H1 (cell line): ENCODE measurements around the gene PRR16. TPM values are rescaled to one million over a fixed set of nuclear protein-coding genes. Genes with fewer than 3 reads are reported as not detected.

Experiments
- CTCF ChIA-PET: fragments of 300-600 bp; sonication (Branson Sonifier 250); formaldehyde crosslinking; loops from one replicate; lab custom pipeline; 2021; ENCODE audit not compliant: partially characterized antibody; lab: Charles Lee
- POLR2A ChIA-PET: fragments of 300-600 bp; sonication (Branson Sonifier 250); formaldehyde crosslinking; loops from one replicate; lab custom pipeline; 2021; ENCODE audit warnings: inconsistent platforms; ENCODE audit not compliant: partially characterized antibody; lab: Charles Lee
- DNase-seq, 2 experiments: peaks; one replicate each; pipeline versions ENCODE4 v3.0.0 to v3.0.0-alpha.2; 2010 to 2022; ENCODE audit warnings: low spot score in 2 of 2, low read depth in 1 of 2, mixed read lengths in 1 of 2
- FAIRE-seq: peaks from 2 replicates; lab custom pipeline; 2011; peaks lifted over from hg19 to GRCh38; lab: Jason Lieb, UNC
- H2AFZ ChIP-seq: 2 replicates; pipeline ENCODE4 v1.8.1; 2012; ENCODE audit warnings: low read length, inconsistent platforms
- H2AK5ac ChIP-seq: 2 replicates; pipeline ENCODE4 v1.6.1; 2013; ENCODE audit warnings: low read depth, low read length
- H2BK120ac ChIP-seq: replicated peaks from 2 replicates; pipeline ENCODE3; 2013; ENCODE audit warnings: low read depth, low read length, inconsistent platforms
- H2BK12ac ChIP-seq: 2 replicates; pipeline ENCODE4 v1.6.1; 2013; ENCODE audit warnings: low read depth, low read length
- H2BK15ac ChIP-seq: 2 replicates; pipeline ENCODE4 v1.6.1; 2013; ENCODE audit warnings: low read length
- H2BK20ac ChIP-seq: 2 replicates; pipeline ENCODE4 v1.6.1; 2013; ENCODE audit warnings: low read length
- H2BK5ac ChIP-seq: 2 replicates; pipeline ENCODE4 v1.6.1; 2013; ENCODE audit warnings: low read depth, low read length
- H3K14ac ChIP-seq: 2 replicates; pipeline ENCODE4 v1.6.1; 2013; ENCODE audit warnings: inconsistent platforms; ENCODE audit not compliant: insufficient read length
- H3K18ac ChIP-seq: 2 replicates; pipeline ENCODE4 v1.6.1; 2013; ENCODE audit warnings: low read length; ENCODE audit errors: extremely low read depth
- H3K23ac ChIP-seq: 2 replicates; pipeline ENCODE4 v1.6.1; 2013; ENCODE audit warnings: inconsistent platforms; ENCODE audit not compliant: insufficient read length
- H3K23me2 ChIP-seq: 2 replicates; pipeline ENCODE4 v1.6.1; 2013; ENCODE audit warnings: low read depth, low read length
- H3K27ac ChIP-seq: 2 replicates; pipeline ENCODE4 v1.6.1; 2011; ENCODE audit warnings: low read depth, low read length, inconsistent platforms
- H3K27me3 ChIP-seq, 4 experiments: replicated peaks in 1 of 4; 1 replicate in 1 of 4; 2 replicates in 3 of 4; pipeline versions ENCODE4 v1.6.1 to v1.8.1; 2011 to 2013; ENCODE audit warnings: low read length in 3 of 4, mild to moderate bottlenecking in 3 of 4, inconsistent platforms in 2 of 4, mixed read lengths in 2 of 4, moderate library complexity in 1 of 4; ENCODE audit not compliant: control insufficient read depth in 3 of 4, insufficient read depth in 3 of 4; ENCODE audit errors: extremely low read depth in 1 of 4
- H3K36me3 ChIP-seq, 4 experiments: 2 replicates each; pipeline versions ENCODE4 v1.6.1 to v1.8.1; 2011 to 2013; ENCODE audit warnings: mild to moderate bottlenecking in 4 of 4, low read length in 3 of 4, moderate library complexity in 2 of 4, control low read depth in 1 of 4, inconsistent platforms in 1 of 4; ENCODE audit not compliant: insufficient read depth in 4 of 4, control insufficient read depth in 2 of 4
- H3K4ac ChIP-seq: replicated peaks from 2 replicates; pipeline ENCODE3; 2013; ENCODE audit warnings: low read length, low read depth, mixed read lengths, inconsistent platforms; ENCODE audit not compliant: insufficient read length
- H3K4me1 ChIP-seq, 4 experiments: replicated peaks in 1 of 4; 1 replicate in 1 of 4; 2 replicates in 3 of 4; pipeline versions ENCODE4 v1.6.1 to v1.8.1; 2011 to 2013; ENCODE audit warnings: low read length in 3 of 4, inconsistent platforms in 2 of 4, mixed read lengths in 1 of 4; ENCODE audit not compliant: insufficient read depth in 4 of 4, control insufficient read depth in 3 of 4
- H3K4me2 ChIP-seq, 2 experiments: 2 replicates each; pipeline versions ENCODE4 v1.6.1 to v1.8.1; 2011 to 2013; ENCODE audit warnings: low read depth in 2 of 2, low read length in 2 of 2, control low read depth in 1 of 2, inconsistent platforms in 1 of 2, mild to moderate bottlenecking in 1 of 2; ENCODE audit not compliant: insufficient read depth in 1 of 2
- H3K4me3 ChIP-seq, 4 experiments: fragments of 200-600, 300-600 bp in 1 of 4; sonication (generic), shearing (Covaris generic), sonication (Bioruptor Twin) in 1 of 4; 2 replicates each; pipeline versions ENCODE4 v1.5.1 to v1.8.1; 2011 to 2016; ENCODE audit warnings: low read length in 4 of 4, low read depth in 3 of 4, control low read depth in 2 of 4, inconsistent platforms in 2 of 4, mild to moderate bottlenecking in 2 of 4, mixed read lengths in 1 of 4, moderate library complexity in 1 of 4; ENCODE audit not compliant: insufficient read depth in 2 of 4; ENCODE audit errors: extremely low read depth in 1 of 4
- H3K56ac ChIP-seq: replicated peaks from 2 replicates; pipeline ENCODE3; 2013; ENCODE audit warnings: low read depth, mild to moderate bottlenecking, mixed read lengths, low read length, inconsistent platforms; ENCODE audit not compliant: insufficient read length
- H3K79me1 ChIP-seq: 2 replicates; pipeline ENCODE4 v1.6.1; 2013; ENCODE audit warnings: low read depth, low read length, control low read depth
- H3K79me2 ChIP-seq, 2 experiments: 2 replicates each; pipeline versions ENCODE4 v1.6.1 to v1.8.1; 2012 to 2013; ENCODE audit warnings: low read length in 2 of 2, mild to moderate bottlenecking in 2 of 2, inconsistent platforms in 1 of 2; ENCODE audit not compliant: insufficient read depth in 2 of 2, control insufficient read depth in 1 of 2
- H3K9ac ChIP-seq, 4 experiments: replicated peaks in 1 of 4; 1 replicate in 1 of 4; 2 replicates in 3 of 4; pipeline versions ENCODE4 v1.6.1 to v1.8.1; 2011 to 2013; ENCODE audit warnings: low read depth in 3 of 4, low read length in 3 of 4, control low read depth in 2 of 4, mild to moderate bottlenecking in 2 of 4, moderate library complexity in 2 of 4, inconsistent platforms in 1 of 4; ENCODE audit errors: extremely low read depth in 1 of 4
- H3K9me3 ChIP-seq, 2 experiments: 2 replicates each; pipeline versions ENCODE4 v1.6.1 to v1.8.1; 2012 to 2013; ENCODE audit warnings: mild to moderate bottlenecking in 2 of 2, moderate library complexity in 2 of 2, control low read depth in 1 of 2, inconsistent platforms in 1 of 2, low read depth in 1 of 2, low read length in 1 of 2, mixed read lengths in 1 of 2; ENCODE audit not compliant: insufficient read depth in 2 of 2
- H4K20me1 ChIP-seq, 2 experiments: replicated peaks in 1 of 2; 2 replicates each; pipeline versions ENCODE3 to v1.8.1; 2011 to 2013; ENCODE audit warnings: inconsistent platforms in 2 of 2, low read length in 2 of 2, mild to moderate bottlenecking in 1 of 2; ENCODE audit not compliant: insufficient read depth in 2 of 2, control insufficient read depth in 1 of 2
- H4K5ac ChIP-seq: 2 replicates; pipeline ENCODE4 v1.6.1; 2013; ENCODE audit warnings: low read length, low read depth, mixed read lengths, inconsistent platforms; ENCODE audit not compliant: insufficient read length
- H4K8ac ChIP-seq: 2 replicates; pipeline ENCODE4 v1.8.0; 2013; ENCODE audit warnings: mild to moderate bottlenecking, moderate library complexity, low read length, inconsistent platforms; ENCODE audit not compliant: insufficient read depth; ENCODE audit errors: extremely low read depth
- H4K91ac ChIP-seq: replicated peaks from 2 replicates; pipeline ENCODE3; 2013; ENCODE audit warnings: low read length, mixed read lengths, inconsistent platforms; ENCODE audit not compliant: insufficient read length
- ASH2L ChIP-seq: fragments of 200-600, 300-600 bp; sonication (generic); IDR thresholded peaks from one replicate; pipeline ENCODE4 v1.7.1; 2017; ENCODE audit warnings: low read length
- E2F6 ChIP-seq: IDR thresholded peaks from 2 replicates; pipeline ENCODE4 v1.6.1; 2012; ENCODE audit warnings: inconsistent platforms
- EGR1 ChIP-seq: IDR thresholded peaks from 2 replicates; pipeline ENCODE4 v1.6.1; 2011; ENCODE audit warnings: low read depth, low read length, borderline replicate concordance
- PHF8 ChIP-seq: fragments of 200-600 bp; sonication (generic); conservative IDR thresholded peaks from 2 replicates; pipeline ENCODE4 v1.7.1; 2012; ENCODE audit warnings: low read depth, mild to moderate bottlenecking, inconsistent platforms, low read length, moderate library complexity
- TEAD4 ChIP-seq: IDR thresholded peaks from 2 replicates; pipeline ENCODE4 v1.6.1; 2012; ENCODE audit warnings: low read depth, low read length, inconsistent platforms, mixed read lengths
- YY1 ChIP-seq: IDR thresholded peaks from 2 replicates; pipeline ENCODE4 v1.6.1; 2011; ENCODE audit warnings: low read depth, mild to moderate bottlenecking, low read length
- WGBS, 2 experiments: shearing (Covaris generic) in 1 of 2; methylation state at CpG; one replicate each; pipeline versions ENCODE4 v1.1.6 to v1.1.7; 2013 to 2015; ENCODE audit warnings: low lambda C conversion rate in 2 of 2, mixed read lengths in 2 of 2, inconsistent platforms in 1 of 2, low coverage in 1 of 2, missing lambda C conversion rate in 1 of 2; ENCODE audit not compliant: insufficient replicate concordance in 2 of 2, insufficient coverage in 1 of 2, insufficient read length in 1 of 2; ENCODE audit errors: extremely low coverage in 1 of 2, missing lambda C conversion rate in 1 of 2; 5-methylcytosine and 5-hydroxymethylcytosine counted together
- polyA plus RNA-seq, 7 experiments: library from polyadenylated mRNA; depleted of rRNA in 3 of 7; stranded (reverse) in 5 of 7; unstranded in 2 of 7; fragments of >200 nt in 5 of 7; fragments of 200-250 nt in 2 of 7; gene quantifications; 1 replicate in 5 of 7; 2 replicates in 1 of 7; 4 replicates in 1 of 7; pipeline versions ENCODE4 v1.2.1 to v1.2.3, GENCODE V29; 2011 to 2013; ENCODE audit warnings: missing spikeins in 2 of 7, mixed read lengths in 2 of 7
- total RNA-seq: library from RNA; stranded (reverse); fragmentation: NEBNext Ultra II Directional; extraction: Animal tissue kit (Norgen Biotek cat#: 25700); gene quantifications from 2 replicates; pipeline ENCODE4 v1.2.1, GENCODE V29; 2021

PRR16 gene
- total and polyA plus RNA-seq, 2 of the 8 experiments (the other 6 are each of a cell fraction or from before 2014, with no cell fraction given): 0.73 to 1.6 TPM

DNA sequence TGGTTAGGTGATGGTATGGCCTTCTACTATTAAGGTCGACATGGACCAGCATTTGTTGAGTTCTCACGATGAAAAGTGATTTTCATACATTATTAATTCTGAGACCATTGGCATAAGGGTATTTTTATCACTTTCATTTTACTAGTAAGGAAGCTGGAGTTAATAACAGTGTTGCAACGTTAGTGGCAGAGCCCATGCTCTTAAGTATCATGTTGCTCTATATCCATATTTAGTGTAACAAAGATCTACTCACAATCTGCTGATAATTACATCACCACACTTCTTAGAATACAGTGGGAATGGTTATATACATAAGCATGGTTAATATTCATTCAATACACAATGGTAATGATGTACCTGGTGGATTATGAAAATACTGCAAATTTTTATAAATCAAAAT is 81.9 kb downstream of the PRR16 start:
- H2BK120ac ChIP-seq: no peak overlapping the region
- no peak overlapping the region for H4K8ac ChIP-seq
- H3K14ac ChIP-seq: no peak overlapping the region
- no peaks in the 10 kb centered on the region for H3K4me1 ChIP-seq
- H3K4ac ChIP-seq: no peak overlapping the region
- H4K91ac ChIP-seq: no peak overlapping the region
- no peak overlapping the region for H2BK20ac ChIP-seq
- H2BK12ac ChIP-seq: no peak overlapping the region
- H3K18ac ChIP-seq: no peak overlapping the region
- WGBS, 2 experiments: 88% methylated on average over 3 of the region's 3 CpGs; no CpG with 5 or more reads in 1 of the 2 experiments
- no peaks in the 10 kb centered on the region for H3K23me2 ChIP-seq
- H3K36me3 ChIP-seq: no peaks in the 10 kb centered on the region
- no peak for DNase-seq
- TF ChIP-seq ASH2L (no peak), EGR1 (no peak), TEAD4 (no peak), E2F6 (no peak), YY1 (no peak), PHF8 (no peak)
- TF ChIP-seq, all 59 proteins: peak for 0
- Histone ChIP-seq H3K4me3 (no peak overlapping the region), H3K27me3 (no peaks in the 10 kb centered on the region), H3K9me3 (no peaks in the 10 kb centered on the region), H3K9ac (no peak overlapping the region), H2BK5ac (no peak overlapping the region), H3K23ac (no peak overlapping the region), H4K20me1 (no peaks in the 10 kb centered on the region), H3K4me2 (no peak overlapping the region), H3K79me2 (no peaks in the 10 kb centered on the region), H2AK5ac (no peak overlapping the region), H2BK15ac (no peak overlapping the region), H3K56ac (no peak overlapping the region), H2AFZ (no peak overlapping the region), H4K5ac (no peak overlapping the region), H3K79me1 (no peaks in the 10 kb centered on the region), H3K27ac (no peak overlapping the region)
- ChIA-PET POLR2A (no interaction called here), CTCF (no interaction called here)
- FAIRE-seq: no peak
